ENCODE measurements around the gene MDH1B.

DNA sequence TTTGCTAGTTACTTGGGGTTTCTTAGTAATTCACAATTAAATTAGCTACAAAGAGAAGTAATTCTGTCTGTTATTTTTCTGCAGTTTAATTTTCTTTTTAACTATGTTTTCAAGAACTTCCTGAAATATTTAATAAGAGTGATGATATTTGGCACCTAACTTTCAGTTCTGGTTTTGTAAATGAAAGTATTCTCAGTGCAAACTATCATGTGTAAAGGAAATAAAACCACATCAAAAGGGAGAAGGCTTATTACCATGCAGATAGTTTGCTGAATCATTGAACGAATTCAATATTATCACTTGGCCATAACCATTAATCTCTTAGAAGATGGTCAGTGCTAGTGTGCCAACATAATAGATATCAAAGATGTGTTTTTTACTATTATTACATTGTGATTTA is 76.1 kb downstream of the MDH1B start:
- TF ChIP-seq, protein P1, sequence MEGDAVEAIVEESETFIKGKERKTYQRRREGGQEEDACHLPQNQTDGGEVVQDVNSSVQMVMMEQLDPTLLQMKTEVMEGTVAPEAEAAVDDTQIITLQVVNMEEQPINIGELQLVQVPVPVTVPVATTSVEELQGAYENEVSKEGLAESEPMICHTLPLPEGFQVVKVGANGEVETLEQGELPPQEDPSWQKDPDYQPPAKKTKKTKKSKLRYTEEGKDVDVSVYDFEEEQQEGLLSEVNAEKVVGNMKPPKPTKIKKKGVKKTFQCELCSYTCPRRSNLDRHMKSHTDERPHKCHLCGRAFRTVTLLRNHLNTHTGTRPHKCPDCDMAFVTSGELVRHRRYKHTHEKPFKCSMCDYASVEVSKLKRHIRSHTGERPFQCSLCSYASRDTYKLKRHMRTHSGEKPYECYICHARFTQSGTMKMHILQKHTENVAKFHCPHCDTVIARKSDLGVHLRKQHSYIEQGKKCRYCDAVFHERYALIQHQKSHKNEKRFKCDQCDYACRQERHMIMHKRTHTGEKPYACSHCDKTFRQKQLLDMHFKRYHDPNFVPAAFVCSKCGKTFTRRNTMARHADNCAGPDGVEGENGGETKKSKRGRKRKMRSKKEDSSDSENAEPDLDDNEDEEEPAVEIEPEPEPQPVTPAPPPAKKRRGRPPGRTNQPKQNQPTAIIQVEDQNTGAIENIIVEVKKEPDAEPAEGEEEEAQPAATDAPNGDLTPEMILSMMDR (conservative IDR thresholded peaks at IDR 0.05; ENCODE audit: low read length): no peak
- no peak for TF ChIP-seq EZH2phosphoT487 (IDR thresholded peaks at IDR 0.05; ENCODE audit: borderline replicate concordance)
